LNCAP (cell line): ENCODE data around the gene IL20RA.

Experiments
- CTCF ChIP-seq: fragments of 450-650 bp; IDR thresholded peaks from 2 replicates; pipeline ENCODE4 v1.5.1; 2017; ENCODE audit warnings: mild to moderate bottlenecking

The IL20RA gene

GRCh38 chr6:136955123-136955522 lies 89.6 kb downstream of the IL20RA start:
- TF ChIP-seq CTCF: no peak

DNA sequence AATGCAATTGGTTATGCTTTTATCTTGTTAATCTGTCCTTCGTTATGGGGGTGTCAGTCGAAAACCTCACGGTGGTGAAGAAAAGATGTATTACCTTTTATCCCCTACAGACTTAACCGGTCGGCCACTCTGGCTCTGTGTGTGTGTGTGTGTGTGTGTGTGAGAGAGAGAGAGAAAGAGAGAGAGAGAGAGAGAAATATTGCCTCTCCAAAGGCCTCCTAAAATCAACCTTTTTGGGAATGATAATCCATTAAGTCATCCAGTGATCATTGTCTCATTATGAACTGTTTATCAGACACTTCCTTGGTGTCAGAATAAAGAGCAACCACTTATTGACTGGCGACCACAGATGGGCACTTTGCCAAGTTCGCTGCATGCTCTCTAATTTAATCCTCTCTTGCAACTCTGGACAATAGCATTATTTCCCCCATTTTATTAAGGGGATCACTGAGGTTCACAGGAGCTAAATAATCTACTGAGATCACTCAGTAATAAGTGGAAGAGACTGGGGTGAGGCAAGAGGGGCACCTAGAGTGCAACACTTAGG lies 92.0 kb downstream of the IL20RA start:
- TF ChIP-seq CTCF: no peak

DNA sequence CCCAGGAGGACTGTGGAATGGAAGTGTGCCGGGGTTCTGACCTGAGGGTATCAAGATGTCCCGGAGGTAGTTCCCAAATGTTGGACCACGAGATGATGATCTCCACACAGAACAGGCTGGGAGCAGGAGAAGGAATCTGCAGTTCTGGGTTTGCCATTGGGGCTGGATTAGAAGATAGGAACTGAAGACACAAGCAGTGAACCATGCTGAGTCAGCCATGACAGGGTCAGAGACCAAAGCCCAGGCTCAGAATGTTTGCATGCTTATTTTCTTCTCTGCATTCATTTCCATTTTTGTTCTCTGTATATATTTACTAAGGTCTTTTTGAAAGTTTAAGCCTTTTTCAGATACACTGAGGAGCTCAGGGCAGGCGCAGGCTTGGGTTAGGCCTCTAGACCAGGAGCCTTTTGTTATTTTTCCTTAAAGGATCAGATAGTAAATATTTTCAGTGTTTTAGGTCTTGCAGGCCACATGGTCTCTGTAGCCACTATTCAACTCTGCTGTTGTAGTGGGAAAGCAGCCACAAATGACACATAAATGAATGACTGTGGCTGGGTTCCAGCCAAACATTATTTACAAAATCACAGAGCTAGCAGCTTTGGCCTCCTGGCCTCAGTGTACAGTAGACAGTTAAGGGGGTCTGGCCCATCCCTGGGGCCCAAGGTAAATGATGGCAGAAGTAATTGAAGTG lies 94.2 kb downstream of the IL20RA start:
- TF ChIP-seq CTCF: no peak
